DOHH2 (cell line): Measurements from ENCODE around the gene DNAAF5.

Source experiments
- H3F3A ChIP-seq: fragments of 200-600 bp; sonication (generic), shearing (Covaris generic); 2 replicates; pipeline ENCODE4 v1.6.0; 2016; ENCODE audit warnings: antibody characterized with exemption, mild to moderate bottlenecking; ENCODE audit not compliant: control insufficient read depth, insufficient read depth
- H3K27ac ChIP-seq: fragments of 200-600 bp; sonication (generic); 2 replicates; pipeline ENCODE4 v1.5.1; 2014; ENCODE audit warnings: low read depth, mild to moderate bottlenecking, low read length, moderate library complexity
- H3K27me3 ChIP-seq: fragments of 200-600 bp; sonication (generic); 2 replicates; pipeline ENCODE4 v1.6.1; 2014; ENCODE audit warnings: mild to moderate bottlenecking, low read length, mixed read lengths; ENCODE audit not compliant: control insufficient read depth
- H3K36me3 ChIP-seq: fragments of 200-600 bp; sonication (generic); 2 replicates; pipeline ENCODE4 v1.6.1; 2014; ENCODE audit warnings: mild to moderate bottlenecking, low read length, moderate library complexity, mixed read lengths; ENCODE audit not compliant: control insufficient read depth
- H3K4me1 ChIP-seq: fragments of 200-600 bp; sonication (generic); 2 replicates; pipeline ENCODE4 v1.6.1; 2014; ENCODE audit warnings: mild to moderate bottlenecking, low read length, mixed read lengths; ENCODE audit not compliant: control insufficient read depth
- H3K4me2 ChIP-seq: fragments of 200-600 bp; sonication (generic); 2 replicates; pipeline ENCODE4 v1.6.0; 2014; ENCODE audit warnings: mild to moderate bottlenecking, low read length, moderate library complexity
- H3K4me3 ChIP-seq: fragments of 200-600 bp; sonication (generic); 2 replicates; pipeline ENCODE4 v1.5.1; 2014; ENCODE audit warnings: mild to moderate bottlenecking, low read length, mixed read lengths
- H3K79me2 ChIP-seq: fragments of 200-600 bp; sonication (generic); 2 replicates; pipeline ENCODE4 v1.6.1; 2014; ENCODE audit warnings: mild to moderate bottlenecking, low read length, mixed read lengths; ENCODE audit not compliant: control insufficient read depth
- H3K9me2 ChIP-seq: fragments of 200-600 bp; sonication (generic); replicated peaks from 2 replicates; pipeline ENCODE4 v1.6.1; 2014; ENCODE audit warnings: mild to moderate bottlenecking, low read length, mixed read lengths; ENCODE audit not compliant: control insufficient read depth
- H3K9me3 ChIP-seq: fragments of 200-600 bp; sonication (generic); 2 replicates; pipeline ENCODE4 v1.6.1; 2014; ENCODE audit warnings: antibody characterized with exemption, low read length, mixed read lengths; ENCODE audit not compliant: control insufficient read depth, insufficient read depth
- H4K20me1 ChIP-seq: fragments of 200-600 bp; sonication (generic); 2 replicates; pipeline ENCODE4 v1.6.0; 2014; ENCODE audit warnings: low read depth, mild to moderate bottlenecking, antibody characterized with exemption, low read length, moderate library complexity; ENCODE audit not compliant: control insufficient read depth, insufficient read depth
- CTCF ChIP-seq: fragments of 200-600 bp; sonication (generic); IDR thresholded peaks from one replicate; pipeline ENCODE4 v1.5.1; 2014; ENCODE audit warnings: antibody characterized with exemption, mild to moderate bottlenecking, low read depth, low read length; ENCODE audit not compliant: poor library complexity, severe bottlenecking
- EZH2phosphoT487 ChIP-seq: fragments of 200-600 bp; sonication (generic); IDR thresholded peaks from 2 replicates; pipeline ENCODE4 v1.6.1; 2017; ENCODE audit warnings: borderline replicate concordance, mild to moderate bottlenecking, antibody characterized with exemption, low read length, moderate library complexity, mixed read lengths

The DNAAF5 gene

GRCh38 chr7:784971-785370 lies 58.5 kb downstream of the DNAAF5 start:
- Histone ChIP-seq H3F3A (peaks cover 7% of the 10 kb centered on the region), H3K4me2 (no peak overlapping the region), H3K4me1 (no peaks in the 10 kb centered on the region), H4K20me1 (no peaks in the 10 kb centered on the region; the same call in 1 of the 2 replicates), H3K79me2 (no peaks in the 10 kb centered on the region), H3K36me3 (peaks cover 79% of the 10 kb centered on the region), H3K4me3 (no peak overlapping the region), H3K27me3 (no peaks in the 10 kb centered on the region), H3K9me2 (no peaks in the 10 kb centered on the region), H3K27ac (no peak overlapping the region), H3K9me3 (no peaks in the 10 kb centered on the region)
- TF ChIP-seq EZH2phosphoT487 (no peak), CTCF (no peak)

GRCh38 chr7:785416-785815 lies 58.9 kb downstream of the DNAAF5 start:
- no peak overlapping the region for H3K4me3 ChIP-seq
- H3K36me3 ChIP-seq = peaks cover 75% of the 10 kb centered on the region
- no peak overlapping the region for H3K4me2 ChIP-seq
- no peak overlapping the region for H3K27ac ChIP-seq
- no peaks in the 10 kb centered on the region for H3K27me3 ChIP-seq
- H3K9me3 ChIP-seq = no peaks in the 10 kb centered on the region
- TF ChIP-seq EZH2phosphoT487 (no peak), CTCF (no peak)
- no peaks in the 10 kb centered on the region; the same call in 1 of the 2 replicates for H4K20me1 ChIP-seq
- H3K79me2 ChIP-seq = no peaks in the 10 kb centered on the region
- H3K4me1 ChIP-seq = no peaks in the 10 kb centered on the region
- no peaks in the 10 kb centered on the region for H3K9me2 ChIP-seq
- peaks cover 4% of the 10 kb centered on the region for H3F3A ChIP-seq

- no peak overlapping the region for H3K27ac ChIP-seq
- no peaks in the 10 kb centered on the region for H3K9me2 ChIP-seq
- H3K36me3 ChIP-seq = peaks cover 64% of the 10 kb centered on the region
- H3F3A ChIP-seq = peaks cover 4% of the 10 kb centered on the region
- TF ChIP-seq CTCF = peak; percentile 89
- no peak for TF ChIP-seq EZH2phosphoT487
- H3K79me2 ChIP-seq = no peaks in the 10 kb centered on the region
- H3K4me1 ChIP-seq = no peaks in the 10 kb centered on the region
- H3K4me3 ChIP-seq = no peak overlapping the region
- no peaks in the 10 kb centered on the region; the same call in 1 of the 2 replicates for H4K20me1 ChIP-seq
- no peak overlapping the region for H3K4me2 ChIP-seq
- H3K27me3 ChIP-seq = no peaks in the 10 kb centered on the region
- no peaks in the 10 kb centered on the region for H3K9me3 ChIP-seq
Observed at GRCh38 chr7:786472-787255, 60.2 kb downstream of the DNAAF5 start.
